Breast epithelium (tissue), 4 donors: ENCODE results near the gene PIRT. TPM values are rescaled to one million over a fixed set of nuclear protein-coding genes. Genes with fewer than 3 reads are reported as not detected.

ENCODE experiments used
- DNase-seq, 2 donors: peaks; one replicate each; pipeline ENCODE4 v3.0.0-alpha.2; 2019; ENCODE audit warnings: low spot score in 2 of 2
- H3K27ac ChIP-seq, 2 donors: fragments of 200-600 bp; sonication (generic) in 1 of 2; one replicate each; pipeline ENCODE4 v1.5.1; 2016 to 2019; ENCODE audit warnings: mild to moderate bottlenecking in 1 of 2
- H3K27me3 ChIP-seq, 2 donors: fragments of 200-600 bp; sonication (generic) in 1 of 2; one replicate each; pipeline versions ENCODE4 v1.5.1 to v1.6.0; 2017 to 2019; ENCODE audit warnings: control low read depth in 1 of 2, mild to moderate bottlenecking in 1 of 2
- H3K36me3 ChIP-seq: fragments of 200-600 bp; one replicate; pipeline ENCODE4 v1.5.1; 2019
- H3K4me1 ChIP-seq, 2 donors: fragments of 200-600 bp; sonication (generic); one replicate each; pipeline ENCODE4 v1.5.1; 2016 to 2019; ENCODE audit warnings: control low read depth in 1 of 2
- H3K4me3 ChIP-seq, 3 donors: fragments of 200-600 bp; sonication (generic); 1 replicate in 2 of 3; 2 replicates in 1 of 3; pipeline ENCODE4 v1.5.1; 2016 to 2019; ENCODE audit warnings: mild to moderate bottlenecking in 3 of 3, moderate library complexity in 2 of 3
- H3K9me3 ChIP-seq, 2 donors: fragments of 200-600 bp; sonication (generic) in 1 of 2; one replicate each; pipeline ENCODE4 v1.5.1; 2016 to 2019; ENCODE audit warnings: control low read depth in 1 of 2
- CTCF ChIP-seq, 3 donors: fragments of 450-650 bp; IDR thresholded peaks; one replicate each; pipeline ENCODE4 v1.5.1; 2016 to 2017; ENCODE audit warnings: antibody characterized with exemption in 3 of 3, mild to moderate bottlenecking in 3 of 3, moderate library complexity in 3 of 3
- POLR2A ChIP-seq: fragments of 450-650 bp; IDR thresholded peaks from one replicate; pipeline ENCODE4 v1.6.1; 2016; ENCODE audit warnings: antibody characterized with exemption, mild to moderate bottlenecking, moderate library complexity
- POLR2AphosphoS5 ChIP-seq, 3 donors: sonication (generic); formaldehyde crosslinking; IDR thresholded peaks; one replicate each; pipeline ENCODE4 v1.6.1; 2017; ENCODE audit warnings: antibody characterized with exemption in 3 of 3
- intact Hi-C: fragments of 100-400 bp; cut with DNase I; formaldehyde crosslinking; loops from one replicate; pipeline ENCODE4 v1.15.1; 2023; ENCODE audit warnings: low total_unique reads
- total RNA-seq, 3 donors: library from RNA; depleted of rRNA; stranded (reverse); fragments of >200 nt; gene quantifications; one replicate each; pipeline ENCODE4 v1.1.0, GENCODE V29; 2016

The PIRT gene
- total RNA-seq, 3 donors from 2014 or later = under 0.01 TPM; not detected in 2

- Histone ChIP-seq H3K4me1 (peaks cover 3 to 9% of the 10 kb centered on the region in 2 donors), H3K27me3 (no peaks in the 10 kb centered on the region), H3K36me3 (no peaks in the 10 kb centered on the region), H3K27ac (peak overlapping the region; percentile 84 to 89), H3K9me3 (no peaks in the 10 kb centered on the region), H3K4me3 (no peak overlapping the region)
- intact Hi-C loops = no loop called here
- no peak for DNase-seq
- TF ChIP-seq POLR2AphosphoS5 (IDR thresholded peaks at IDR 0.05) (no peak), POLR2A (no peak), CTCF (IDR thresholded peaks at IDR 0.05) (no peak)
Observed at GRCh38 chr17:10798910-10799309, 39.0 kb downstream of the PIRT start.

- H3K27ac ChIP-seq = peak overlapping the region; percentile 84 to 89
- H3K9me3 ChIP-seq = no peaks in the 10 kb centered on the region
- H3K27me3 ChIP-seq = no peaks in the 10 kb centered on the region
- no peaks in the 10 kb centered on the region for H3K36me3 ChIP-seq
- peak in 1 of 2 donors; percentile 46 for DNase-seq
- peaks cover 9% of the 10 kb centered on the region in 2 donors for H3K4me1 ChIP-seq
- peak overlapping the region in 1 of 3 donors; percentile 47 for H3K4me3 ChIP-seq
- TF ChIP-seq CTCF (IDR thresholded peaks at IDR 0.05) = no peak
- peak in 1 of 3 donors; percentile 34 for TF ChIP-seq POLR2AphosphoS5 (IDR thresholded peaks at IDR 0.05)
- TF ChIP-seq POLR2A = no peak
- intact Hi-C loops = no loop called here
Observed at GRCh38 chr17:10798332-10798749, 39.5 kb downstream of the PIRT start.

- Histone ChIP-seq H3K4me1 (peaks cover 9 to 12% of the 10 kb centered on the region in 2 donors), H3K9me3 (no peaks in the 10 kb centered on the region), H3K36me3 (no peaks in the 10 kb centered on the region), H3K4me3 (peak overlapping the region in 1 of 3 donors; percentile 47), H3K27me3 (no peaks in the 10 kb centered on the region), H3K27ac (peak overlapping the region; percentile 84 to 89)
- no peak for DNase-seq
- TF ChIP-seq POLR2AphosphoS5 (IDR thresholded peaks at IDR 0.05) = no peak
- no peak for TF ChIP-seq CTCF (IDR thresholded peaks at IDR 0.05)
- no peak for TF ChIP-seq POLR2A
- intact Hi-C loops = no loop called here
Observed at GRCh38 chr17:10797476-10798328, 40.2 kb downstream of the PIRT start.

- Histone ChIP-seq H3K27ac (no peak overlapping the region), H3K4me3 (no peak overlapping the region), H3K27me3 (no peaks in the 10 kb centered on the region), H3K9me3 (no peaks in the 10 kb centered on the region), H3K4me1 (peaks cover 21 to 32% of the 10 kb centered on the region in 2 donors), H3K36me3 (no peaks in the 10 kb centered on the region)
- DNase-seq = no peak
- TF ChIP-seq POLR2AphosphoS5 (IDR thresholded peaks at IDR 0.05) = no peak
- TF ChIP-seq CTCF (IDR thresholded peaks at IDR 0.05) = no peak
- no peak for TF ChIP-seq POLR2A
- intact Hi-C loops = no loop called here
Observed at GRCh38 chr17:10793816-10794215, 44.1 kb downstream of the PIRT start.

GRCh38 chr17:10793256-10793655 lies 44.6 kb downstream of the PIRT start:
- TF ChIP-seq POLR2AphosphoS5 (IDR thresholded peaks at IDR 0.05) (no peak), POLR2A (no peak), CTCF (IDR thresholded peaks at IDR 0.05) (no peak)
- Histone ChIP-seq H3K9me3 (no peaks in the 10 kb centered on the region), H3K4me1 (peaks cover 21 to 32% of the 10 kb centered on the region in 2 donors), H3K36me3 (no peaks in the 10 kb centered on the region), H3K27ac (no peak overlapping the region), H3K4me3 (no peak overlapping the region), H3K27me3 (no peaks in the 10 kb centered on the region)
- DNase-seq = no peak
- intact Hi-C loops = no loop called here
